ENCODE data around the gene MSRB1. TPM values are rescaled to one million over a fixed set of nuclear protein-coding genes. Genes with fewer than 3 reads are reported as not detected.

The MSRB1 gene
- total and polyA plus RNA-seq, 9 of the 15 experiments (the other 6 are each of a cell fraction or from before 2014, with no cell fraction given) = 5.4 to 33.7 (median 25.7) TPM

DNA sequence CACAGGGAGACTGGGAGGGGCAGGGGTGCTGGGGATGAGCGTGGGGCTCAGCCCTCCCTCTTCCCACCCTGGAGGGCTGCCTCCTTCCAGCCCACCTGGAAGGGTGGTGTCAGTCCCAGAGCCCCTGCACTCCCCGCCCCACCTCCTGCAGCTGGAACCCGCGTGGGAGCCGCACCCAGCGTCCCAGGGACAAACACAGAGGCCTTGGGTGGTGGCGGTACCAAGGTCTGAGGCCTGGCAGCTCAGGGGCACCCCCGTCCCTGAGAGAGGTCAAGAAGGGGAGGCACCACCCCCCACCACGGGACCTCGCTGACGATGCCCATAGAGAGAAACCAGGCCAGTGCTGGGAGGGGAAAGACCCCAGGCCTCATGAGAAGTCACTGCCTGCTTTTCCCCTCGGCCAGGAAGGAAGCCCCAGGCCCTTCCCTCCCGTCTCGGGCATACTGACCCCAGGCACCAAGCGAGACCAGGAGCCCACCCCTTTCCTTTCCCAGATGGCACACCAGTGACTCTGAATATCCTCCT, 28.9 kb downstream of the MSRB1 start:
- no peak for DNase-seq (ENCODE audit: extremely low read depth in 1 of 4, low spot score in 3 of 4)
- ChIA-PET POLR2A (interaction anchor here (0.6 to 1.8 kb wide), 2 partner anchors 19 to 29 kb away, joined by 3 read pairs; no protein-coding TSS in a partner anchor), CTCF (ENCODE audit: low intra/inter-chr PET ratio) (no interaction called here)
- Histone ChIP-seq H3K79me2 (ENCODE audit: control insufficient read depth, insufficient read depth, low read length) (no peaks in the 10 kb centered on the region), H4K20me1 (replicated peaks; ENCODE audit: control insufficient read depth, insufficient read depth, low read length) (no peaks in the 10 kb centered on the region), H3K27me3 (ENCODE audit: control insufficient read depth in 2 of 2, insufficient read depth in 2 of 2, low read length in 2 of 2) (peaks cover 17 to 43% of the 10 kb centered on the region in 2 experiments; a peak in 4 of 5 replicates), H3K27ac (ENCODE audit: extremely low read depth, low read depth, low read length) (no peak overlapping the region), H3K4me3 (no peak overlapping the region), H3K4me1 (replicated peaks in 1 of 2; ENCODE audit: control insufficient read depth in 2 of 2, insufficient read depth in 2 of 2, low read length in 2 of 2) (peaks cover 0 to 69% of the 10 kb centered on the region in 2 experiments; a peak in 2 of 5 replicates), H3K36me3 (ENCODE audit: control insufficient read depth, insufficient read depth, low read length) (no peaks in the 10 kb centered on the region), H3K4me2 (ENCODE audit: insufficient read depth, low read length) (no peak overlapping the region), H3K9me1 (ENCODE audit: control insufficient read depth, insufficient read depth, low read length) (no peaks in the 10 kb centered on the region), H3K9ac (ENCODE audit: insufficient read depth in 1 of 2, low read depth in 2 of 2, low read length in 2 of 2) (peak overlapping the region in 1 of 2 experiments; percentile 41; a peak in 2 of 4 replicates), H2AFZ (ENCODE audit: low read depth, low read length) (no peak overlapping the region), H3K9me3 (replicated peaks; ENCODE audit: control insufficient read depth, insufficient read depth, low read depth, low read length) (no peaks in the 10 kb centered on the region)
- no peak for ATAC-seq
- intact Hi-C loops (cut with micrococcal nuclease) = no loop called here
- BruUV-seq (replicated peaks) = no TSS peak
- FAIRE-seq = no peak
- 4% methylated on average over 11 of the region's 15 CpGs for WGBS (ENCODE audit: insufficient coverage, low coverage, missing lambda C conversion rate)
- in situ Hi-C loops (cut with MboI) = no loop called here
- TF ChIP-seq FOXA1 (IDR thresholded peaks at IDR 0.05; ENCODE audit: borderline replicate concordance) = no peak
- TF ChIP-seq, protein P1, sequence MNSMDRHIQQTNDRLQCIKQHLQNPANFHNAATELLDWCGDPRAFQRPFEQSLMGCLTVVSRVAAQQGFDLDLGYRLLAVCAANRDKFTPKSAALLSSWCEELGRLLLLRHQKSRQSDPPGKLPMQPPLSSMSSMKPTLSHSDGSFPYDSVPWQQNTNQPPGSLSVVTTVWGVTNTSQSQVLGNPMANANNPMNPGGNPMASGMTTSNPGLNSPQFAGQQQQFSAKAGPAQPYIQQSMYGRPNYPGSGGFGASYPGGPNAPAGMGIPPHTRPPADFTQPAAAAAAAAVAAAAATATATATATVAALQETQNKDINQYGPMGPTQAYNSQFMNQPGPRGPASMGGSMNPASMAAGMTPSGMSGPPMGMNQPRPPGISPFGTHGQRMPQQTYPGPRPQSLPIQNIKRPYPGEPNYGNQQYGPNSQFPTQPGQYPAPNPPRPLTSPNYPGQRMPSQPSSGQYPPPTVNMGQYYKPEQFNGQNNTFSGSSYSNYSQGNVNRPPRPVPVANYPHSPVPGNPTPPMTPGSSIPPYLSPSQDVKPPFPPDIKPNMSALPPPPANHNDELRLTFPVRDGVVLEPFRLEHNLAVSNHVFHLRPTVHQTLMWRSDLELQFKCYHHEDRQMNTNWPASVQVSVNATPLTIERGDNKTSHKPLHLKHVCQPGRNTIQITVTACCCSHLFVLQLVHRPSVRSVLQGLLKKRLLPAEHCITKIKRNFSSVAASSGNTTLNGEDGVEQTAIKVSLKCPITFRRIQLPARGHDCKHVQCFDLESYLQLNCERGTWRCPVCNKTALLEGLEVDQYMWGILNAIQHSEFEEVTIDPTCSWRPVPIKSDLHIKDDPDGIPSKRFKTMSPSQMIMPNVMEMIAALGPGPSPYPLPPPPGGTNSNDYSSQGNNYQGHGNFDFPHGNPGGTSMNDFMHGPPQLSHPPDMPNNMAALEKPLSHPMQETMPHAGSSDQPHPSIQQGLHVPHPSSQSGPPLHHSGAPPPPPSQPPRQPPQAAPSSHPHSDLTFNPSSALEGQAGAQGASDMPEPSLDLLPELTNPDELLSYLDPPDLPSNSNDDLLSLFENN (IDR thresholded peaks at IDR 0.05; ENCODE audit: low read depth in 2 of 2, low read length in 2 of 2) = no peak
- TF ChIP-seq, protein P2, sequence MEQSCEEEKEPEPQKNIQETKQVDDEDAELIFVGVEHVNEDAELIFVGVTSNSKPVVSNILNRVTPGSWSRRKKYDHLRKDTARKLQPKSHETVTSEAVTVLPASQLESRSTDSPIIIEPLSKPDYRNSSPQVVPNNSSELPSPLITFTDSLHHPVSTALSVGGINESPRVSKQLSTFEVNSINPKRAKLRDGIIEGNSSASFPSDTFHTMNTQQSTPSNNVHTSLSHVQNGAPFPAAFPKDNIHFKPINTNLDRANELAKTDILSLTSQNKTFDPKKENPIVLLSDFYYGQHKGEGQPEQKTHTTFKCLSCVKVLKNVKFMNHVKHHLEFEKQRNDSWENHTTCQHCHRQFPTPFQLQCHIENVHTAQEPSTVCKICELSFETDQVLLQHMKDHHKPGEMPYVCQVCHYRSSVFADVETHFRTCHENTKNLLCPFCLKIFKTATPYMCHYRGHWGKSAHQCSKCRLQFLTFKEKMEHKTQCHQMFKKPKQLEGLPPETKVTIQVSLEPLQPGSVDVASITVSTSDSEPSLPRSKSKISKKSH (CRISPR knock-in tag; IDR thresholded peaks at IDR 0.05) = no peak
- TF ChIP-seq TRIM28 (IDR thresholded peaks at IDR 0.05) = no peak
- TF ChIP-seq, protein P3, sequence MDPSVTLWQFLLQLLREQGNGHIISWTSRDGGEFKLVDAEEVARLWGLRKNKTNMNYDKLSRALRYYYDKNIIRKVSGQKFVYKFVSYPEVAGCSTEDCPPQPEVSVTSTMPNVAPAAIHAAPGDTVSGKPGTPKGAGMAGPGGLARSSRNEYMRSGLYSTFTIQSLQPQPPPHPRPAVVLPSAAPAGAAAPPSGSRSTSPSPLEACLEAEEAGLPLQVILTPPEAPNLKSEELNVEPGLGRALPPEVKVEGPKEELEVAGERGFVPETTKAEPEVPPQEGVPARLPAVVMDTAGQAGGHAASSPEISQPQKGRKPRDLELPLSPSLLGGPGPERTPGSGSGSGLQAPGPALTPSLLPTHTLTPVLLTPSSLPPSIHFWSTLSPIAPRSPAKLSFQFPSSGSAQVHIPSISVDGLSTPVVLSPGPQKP (CRISPR knock-in tag; IDR thresholded peaks at IDR 0.05) = no peak
- TF ChIP-seq HDGF (IDR thresholded peaks at IDR 0.05) = no peak
- TF ChIP-seq, protein P4, sequence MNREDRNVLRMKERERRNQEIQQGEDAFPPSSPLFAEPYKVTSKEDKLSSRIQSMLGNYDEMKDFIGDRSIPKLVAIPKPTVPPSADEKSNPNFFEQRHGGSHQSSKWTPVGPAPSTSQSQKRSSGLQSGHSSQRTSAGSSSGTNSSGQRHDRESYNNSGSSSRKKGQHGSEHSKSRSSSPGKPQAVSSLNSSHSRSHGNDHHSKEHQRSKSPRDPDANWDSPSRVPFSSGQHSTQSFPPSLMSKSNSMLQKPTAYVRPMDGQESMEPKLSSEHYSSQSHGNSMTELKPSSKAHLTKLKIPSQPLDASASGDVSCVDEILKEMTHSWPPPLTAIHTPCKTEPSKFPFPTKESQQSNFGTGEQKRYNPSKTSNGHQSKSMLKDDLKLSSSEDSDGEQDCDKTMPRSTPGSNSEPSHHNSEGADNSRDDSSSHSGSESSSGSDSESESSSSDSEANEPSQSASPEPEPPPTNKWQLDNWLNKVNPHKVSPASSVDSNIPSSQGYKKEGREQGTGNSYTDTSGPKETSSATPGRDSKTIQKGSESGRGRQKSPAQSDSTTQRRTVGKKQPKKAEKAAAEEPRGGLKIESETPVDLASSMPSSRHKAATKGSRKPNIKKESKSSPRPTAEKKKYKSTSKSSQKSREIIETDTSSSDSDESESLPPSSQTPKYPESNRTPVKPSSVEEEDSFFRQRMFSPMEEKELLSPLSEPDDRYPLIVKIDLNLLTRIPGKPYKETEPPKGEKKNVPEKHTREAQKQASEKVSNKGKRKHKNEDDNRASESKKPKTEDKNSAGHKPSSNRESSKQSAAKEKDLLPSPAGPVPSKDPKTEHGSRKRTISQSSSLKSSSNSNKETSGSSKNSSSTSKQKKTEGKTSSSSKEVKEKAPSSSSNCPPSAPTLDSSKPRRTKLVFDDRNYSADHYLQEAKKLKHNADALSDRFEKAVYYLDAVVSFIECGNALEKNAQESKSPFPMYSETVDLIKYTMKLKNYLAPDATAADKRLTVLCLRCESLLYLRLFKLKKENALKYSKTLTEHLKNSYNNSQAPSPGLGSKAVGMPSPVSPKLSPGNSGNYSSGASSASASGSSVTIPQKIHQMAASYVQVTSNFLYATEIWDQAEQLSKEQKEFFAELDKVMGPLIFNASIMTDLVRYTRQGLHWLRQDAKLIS (CRISPR knock-in tag; IDR thresholded peaks at IDR 0.05) = no peak
- no peak for TF ChIP-seq EZH2 (IDR thresholded peaks at IDR 0.05; ENCODE audit: borderline replicate concordance, low read depth, low read length)
- TF ChIP-seq ZNF431 (CRISPR knock-in tag; IDR thresholded peaks at IDR 0.05) = no peak
- no peak for TF ChIP-seq ZNF766 (CRISPR knock-in tag; conservative IDR thresholded peaks at IDR 0.05)
- no peak for TF ChIP-seq GATAD2A (IDR thresholded peaks at IDR 0.05)
- no peak for TF ChIP-seq PPARD (CRISPR knock-in tag; IDR thresholded peaks at IDR 0.05)
- no peak for TF ChIP-seq XRCC3 (IDR thresholded peaks at IDR 0.05)
- TF ChIP-seq TFAM (CRISPR knock-in tag; conservative IDR thresholded peaks at IDR 0.05) = no peak
